Lower leg skin (tissue), 3 donors: ENCODE measurements around the gene AGAP3.

Source experiments
- CTCF ChIP-seq, 3 donors: fragments of 450-650 bp; IDR thresholded peaks; one replicate each; pipeline ENCODE4 v1.5.1; 2016; ENCODE audit warnings: antibody characterized with exemption in 3 of 3, mild to moderate bottlenecking in 3 of 3, moderate library complexity in 2 of 3
- POLR2A ChIP-seq, 2 donors: fragments of 450-650 bp; IDR thresholded peaks; one replicate each; pipeline ENCODE4 v1.6.1; 2016 to 2017; ENCODE audit warnings: antibody characterized with exemption in 2 of 2, mild to moderate bottlenecking in 1 of 2, moderate library complexity in 1 of 2

DNA sequence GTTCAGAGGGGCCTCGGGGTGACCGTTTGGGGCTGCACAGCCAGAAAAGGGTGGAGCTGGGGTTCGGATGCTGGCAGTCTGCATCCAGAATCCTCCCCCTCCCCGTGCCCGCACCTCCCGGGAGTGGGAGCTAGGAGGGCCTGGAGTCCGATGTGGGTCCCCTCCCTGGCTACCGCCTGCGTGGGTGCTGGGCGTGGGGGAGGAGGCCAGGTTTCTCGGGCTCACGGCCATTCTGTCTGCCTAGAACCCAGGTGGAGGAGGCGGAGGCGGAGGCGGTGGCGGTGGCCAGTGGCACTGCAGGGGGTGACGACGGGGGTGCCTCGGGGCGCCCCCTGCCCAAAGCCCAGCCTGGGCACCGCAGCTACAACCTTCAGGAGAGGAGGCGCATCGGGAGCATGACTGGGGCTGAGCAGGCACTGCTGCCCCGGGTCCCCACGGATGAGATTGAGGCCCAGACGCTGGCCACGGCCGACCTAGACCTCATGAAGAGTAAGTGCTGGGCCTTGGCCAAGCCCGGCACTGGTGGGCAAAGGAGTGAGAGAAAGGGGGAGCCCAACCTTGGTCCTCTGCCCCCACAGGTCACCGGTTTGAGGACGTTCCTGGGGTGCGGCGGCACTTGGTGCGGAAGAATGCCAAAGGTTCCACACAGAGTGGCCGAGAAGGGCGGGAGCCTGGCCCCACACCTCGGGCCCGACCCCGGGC is 19.9 kb upstream of the AGAP3 start:
- TF ChIP-seq CTCF (IDR thresholded peaks at IDR 0.05) = no peak
- no peak for TF ChIP-seq POLR2A (IDR thresholded peaks at IDR 0.05)
